Right renal cortex interstitium (tissue), 3 donors: ENCODE data around the gene C1GALT1C1. TPM values are rescaled to one million over a fixed set of nuclear protein-coding genes. Genes with fewer than 3 reads are reported as not detected.

Experiments
- DNase-seq, 3 donors: peaks; one replicate each; pipeline ENCODE4 v3.0.0-alpha.2; 2013; ENCODE audit warnings: low read depth in 3 of 3, low spot score in 2 of 3
- polyA plus RNA-seq, 3 donors: library from polyadenylated mRNA; unstranded; fragments of 120-200 nt; gene quantifications; one replicate each; pipeline ENCODE4 v1.2.1, GENCODE V29; 2013; ENCODE audit not compliant: insufficient read length in 3 of 3

C1GALT1C1 gene
- polyA plus RNA-seq, 3 donors: 37.5 to 37.8 (median 37.6) TPM

DNA sequence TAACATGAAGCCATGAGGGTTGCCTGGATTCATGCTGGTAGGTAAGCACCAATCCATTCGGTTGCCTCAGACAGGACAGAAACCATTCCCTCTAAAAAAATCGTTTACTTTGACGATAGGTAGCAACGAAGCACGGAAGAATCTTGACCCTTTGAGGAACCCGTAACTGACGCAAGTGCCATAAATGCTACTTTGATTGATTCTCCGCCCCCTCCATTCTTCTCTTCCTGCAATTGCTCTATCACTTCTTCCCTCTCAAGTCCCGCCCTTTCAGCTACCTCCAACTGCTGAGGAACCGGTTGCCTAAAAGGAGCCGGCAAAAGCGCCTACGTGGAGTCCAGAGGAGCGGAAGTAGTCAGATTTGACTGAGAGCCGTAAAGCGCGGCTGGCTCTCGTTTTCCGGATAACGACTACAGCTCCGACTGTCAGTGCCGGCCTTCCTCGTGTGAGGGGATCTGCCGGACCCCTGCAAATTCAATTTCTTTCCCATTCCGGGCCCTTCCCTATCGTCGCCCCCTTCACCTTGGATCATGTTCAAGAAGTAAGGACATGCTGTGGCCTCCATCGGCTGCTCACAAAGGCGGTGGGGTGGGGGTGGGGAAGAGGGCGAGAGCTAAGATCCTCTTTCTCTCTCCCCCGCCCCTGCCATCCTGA, 26.0 kb downstream of the C1GALT1C1 start, which contains the start of gene MCTS1:
TSS of gene MCTS1 (plus strand) at position 395 of the 654 bp plus-strand sequence. CDS start at position 531, 136 bp downstream.
- peak; percentile 73 to 76 (median 73) for DNase-seq

DNA sequence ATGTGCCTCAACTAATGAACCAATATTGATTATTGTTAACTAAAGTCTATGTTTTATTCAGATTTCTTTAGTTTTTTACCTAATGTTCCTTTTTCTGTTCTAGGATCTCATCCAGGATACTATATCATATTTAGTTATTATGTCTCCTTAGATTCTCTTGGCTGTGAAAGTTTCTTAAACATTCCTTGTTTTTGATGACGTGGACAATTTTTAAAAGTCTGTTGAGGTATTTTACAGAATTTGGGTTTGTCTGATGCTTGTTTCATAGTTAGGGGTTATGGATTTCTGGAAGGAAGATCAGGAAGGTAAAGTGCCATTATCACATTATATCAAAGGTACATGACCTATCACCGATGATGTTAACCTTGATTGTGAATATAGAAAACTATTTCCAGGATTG, 44.2 kb downstream of the C1GALT1C1 start:
- no peak for DNase-seq

Other genes starting within 250 kb of the C1GALT1C1 start
- 100 to 1,000 TPM; 165 to 171 (median 166) TPM for gene LAMP2, start 160.8 kb downstream of the C1GALT1C1 start, polyA plus RNA-seq
- gene CUL4B, start 69.1 kb downstream of the C1GALT1C1 start, polyA plus RNA-seq: 10 to 100 TPM; 67.6 to 81.0 (median 69.1) TPM
- gene MCTS1, start 26.0 kb downstream of the C1GALT1C1 start, polyA plus RNA-seq: 10 to 100 TPM; 51.8 to 53.4 (median 52.8) TPM
- not detected for gene CT47B1, start 245.8 kb upstream of the C1GALT1C1 start, polyA plus RNA-seq